Mesenchymal stem cell (in vitro differentiated cells and primary cell): Measurements from ENCODE around the gene CAVIN4.
A peak's percentile ranks its signal among the peaks of the same experiment; 100 is the strongest.

Experiments used
- DNase-seq: peaks from one replicate; pipeline ENCODE4 v3.0.0-alpha.2; 2013
- H2AFZ ChIP-seq: one replicate; pipeline ENCODE4 v1.6.1; 2013; ENCODE audit warnings: low read depth, mild to moderate bottlenecking, control low read depth, inconsistent platforms, low read length, moderate library complexity
- H2AK5ac ChIP-seq: 2 replicates; pipeline ENCODE4 v1.6.1; 2013; ENCODE audit warnings: low read length, moderate library complexity, mild to moderate bottlenecking, inconsistent platforms; ENCODE audit not compliant: severe bottlenecking
- H2BK120ac ChIP-seq: one replicate; pipeline ENCODE4 v1.6.1; 2013; ENCODE audit warnings: low read depth, mild to moderate bottlenecking, inconsistent platforms, low read length, moderate library complexity
- H2BK12ac ChIP-seq, 2 experiments: one replicate each; pipeline ENCODE4 v1.6.1; 2013; ENCODE audit warnings: inconsistent platforms in 2 of 2, low read length in 2 of 2, mild to moderate bottlenecking in 2 of 2, moderate library complexity in 2 of 2, control low read depth in 1 of 2
- H2BK15ac ChIP-seq: one replicate; pipeline ENCODE4 v1.6.1; 2013; ENCODE audit warnings: mild to moderate bottlenecking, low read depth, inconsistent platforms; ENCODE audit not compliant: poor library complexity, severe bottlenecking
- H2BK5ac ChIP-seq: 2 replicates; pipeline ENCODE4 v1.6.1; 2013; ENCODE audit warnings: low read depth, mild to moderate bottlenecking, low read length, control low read depth, inconsistent platforms; ENCODE audit not compliant: poor library complexity, severe bottlenecking
- H3K14ac ChIP-seq, 2 experiments: one replicate each; pipeline ENCODE4 v1.6.1; 2013; ENCODE audit warnings: inconsistent platforms in 2 of 2, low read length in 2 of 2, control low read depth in 1 of 2, mild to moderate bottlenecking in 1 of 2, moderate library complexity in 1 of 2
- H3K18ac ChIP-seq, 2 experiments: one replicate each; pipeline ENCODE4 v1.6.1; 2013; ENCODE audit warnings: inconsistent platforms in 2 of 2, low read length in 2 of 2, control low read depth in 1 of 2, low read depth in 1 of 2, mild to moderate bottlenecking in 1 of 2
- H3K23ac ChIP-seq, 2 experiments: one replicate each; pipeline ENCODE4 v1.6.1; 2013; ENCODE audit warnings: inconsistent platforms in 2 of 2, low read length in 2 of 2, mild to moderate bottlenecking in 2 of 2, moderate library complexity in 2 of 2, control low read depth in 1 of 2
- H3K27ac ChIP-seq: 2 replicates; pipeline ENCODE4 v1.5.1; 2013; ENCODE audit warnings: mild to moderate bottlenecking, moderate library complexity, low read length, control low read depth, inconsistent platforms; ENCODE audit not compliant: poor library complexity, severe bottlenecking
- H3K27me3 ChIP-seq, 2 experiments: 2 replicates each; pipeline versions ENCODE4 v1.6.1 to v1.7.0; 2013; ENCODE audit warnings: low read length in 2 of 2, mild to moderate bottlenecking in 2 of 2, moderate library complexity in 2 of 2, control low read depth in 1 of 2, inconsistent platforms in 1 of 2; ENCODE audit not compliant: control insufficient read depth in 1 of 2, insufficient read depth in 1 of 2
- H3K36me3 ChIP-seq, 2 experiments: 2 replicates each; pipeline versions ENCODE4 v1.6.1 to v1.7.0; 2013; ENCODE audit warnings: low read length in 2 of 2, control low read depth in 1 of 2, inconsistent platforms in 1 of 2, low read depth in 1 of 2, mild to moderate bottlenecking in 1 of 2; ENCODE audit not compliant: insufficient read depth in 2 of 2, control insufficient read depth in 1 of 2
- H3K4ac ChIP-seq, 2 experiments: one replicate each; pipeline ENCODE4 v1.6.1; 2013; ENCODE audit warnings: inconsistent platforms in 2 of 2, low read length in 2 of 2, mild to moderate bottlenecking in 2 of 2, moderate library complexity in 2 of 2, control low read depth in 1 of 2, low read depth in 1 of 2
- H3K4me1 ChIP-seq: 2 replicates; pipeline ENCODE4 v1.6.1; 2013; ENCODE audit warnings: low read depth, low read length, control low read depth; ENCODE audit not compliant: control insufficient read depth, insufficient read depth
- H3K4me2 ChIP-seq: 2 replicates; pipeline ENCODE4 v1.6.1; 2013; ENCODE audit warnings: low read length, mild to moderate bottlenecking, inconsistent platforms; ENCODE audit not compliant: poor library complexity, severe bottlenecking
- H3K4me3 ChIP-seq, 2 experiments: 2 replicates each; pipeline versions ENCODE4 v1.5.1 to v1.7.0; 2013; ENCODE audit warnings: low read length in 2 of 2, mild to moderate bottlenecking in 2 of 2, control low read depth in 1 of 2, low read depth in 1 of 2; ENCODE audit not compliant: insufficient read depth in 1 of 2
- H3K79me1 ChIP-seq: replicated peaks from 2 replicates; pipeline ENCODE4 v1.6.1; 2013; ENCODE audit warnings: mild to moderate bottlenecking, control low read depth, low read length, inconsistent platforms; ENCODE audit not compliant: poor library complexity, severe bottlenecking
- H3K9ac ChIP-seq: 2 replicates; pipeline ENCODE4 v1.7.0; 2013; ENCODE audit warnings: mild to moderate bottlenecking, low read length, moderate library complexity
- H3K9me3 ChIP-seq: 2 replicates; pipeline ENCODE4 v1.7.0; 2013; ENCODE audit warnings: mild to moderate bottlenecking, low read length; ENCODE audit not compliant: control insufficient read depth
- H4K8ac ChIP-seq: one replicate; pipeline ENCODE4 v1.6.1; 2013; ENCODE audit warnings: inconsistent platforms, mild to moderate bottlenecking, low read length, moderate library complexity
- H4K91ac ChIP-seq: one replicate; pipeline ENCODE4 v1.6.1; 2013; ENCODE audit warnings: mild to moderate bottlenecking, low read length, inconsistent platforms
- WGBS: methylation state at CpG from one replicate; pipeline ENCODE4 v1.1.7; 2013; ENCODE audit warnings: mixed read lengths; 5-methylcytosine and 5-hydroxymethylcytosine counted together

CAVIN4 gene

GRCh38 chr9:100567856-100568255, 10.0 kb upstream of the CAVIN4 start:
- Histone ChIP-seq H2BK120ac (no peak overlapping the region), H2BK15ac (no peak overlapping the region), H3K18ac (no peak overlapping the region), H3K4me2 (no peak overlapping the region), H3K79me1 (no peaks in the 10 kb centered on the region), H4K91ac (no peak overlapping the region), H3K27me3 (no peaks in the 10 kb centered on the region), H3K36me3 (peaks cover 0 to 23% of the 10 kb centered on the region in 2 experiments), H2AFZ (no peak overlapping the region), H3K14ac (no peak overlapping the region), H3K9ac (no peak overlapping the region), H2BK12ac (no peak overlapping the region), H3K4ac (no peak overlapping the region), H3K4me3 (no peak overlapping the region), H2BK5ac (no peak overlapping the region), H3K9me3 (no peaks in the 10 kb centered on the region), H4K8ac (no peak overlapping the region), H2AK5ac (no peak overlapping the region), H3K23ac (no peak overlapping the region), H3K4me1 (no peaks in the 10 kb centered on the region), H3K27ac (no peak overlapping the region)
- DNase-seq, result no peak
- 85% methylated on average over 2 of the region's 3 CpGs for WGBS

- H3K23ac ChIP-seq, result no peak overlapping the region
- peaks cover 0 to 7% of the 10 kb centered on the region in 2 experiments for H3K36me3 ChIP-seq
- H3K9me3 ChIP-seq, result no peaks in the 10 kb centered on the region
- no peak overlapping the region for H3K4me2 ChIP-seq
- H3K4ac ChIP-seq, result no peak overlapping the region
- H2AK5ac ChIP-seq, result no peak overlapping the region
- 100% methylated on average over 2 of the region's 3 CpGs for WGBS
- no peak overlapping the region for H2BK12ac ChIP-seq
- H3K18ac ChIP-seq, result no peak overlapping the region
- H3K79me1 ChIP-seq, result no peaks in the 10 kb centered on the region
- H3K27me3 ChIP-seq, result no peaks in the 10 kb centered on the region
- H2BK120ac ChIP-seq, result no peak overlapping the region
- no peak overlapping the region for H3K9ac ChIP-seq
- no peak overlapping the region for H3K4me3 ChIP-seq
- no peak overlapping the region for H3K14ac ChIP-seq
- no peak overlapping the region for H2BK15ac ChIP-seq
- H4K8ac ChIP-seq, result no peak overlapping the region
- H3K4me1 ChIP-seq, result no peaks in the 10 kb centered on the region
- no peak overlapping the region for H3K27ac ChIP-seq
- no peak overlapping the region for H4K91ac ChIP-seq
- H2AFZ ChIP-seq, result no peak overlapping the region
- no peak overlapping the region for H2BK5ac ChIP-seq
- no peak for DNase-seq
Measured at GRCh38 chr9:100573655-100574260, 4.1 kb upstream of the CAVIN4 start.

DNA sequence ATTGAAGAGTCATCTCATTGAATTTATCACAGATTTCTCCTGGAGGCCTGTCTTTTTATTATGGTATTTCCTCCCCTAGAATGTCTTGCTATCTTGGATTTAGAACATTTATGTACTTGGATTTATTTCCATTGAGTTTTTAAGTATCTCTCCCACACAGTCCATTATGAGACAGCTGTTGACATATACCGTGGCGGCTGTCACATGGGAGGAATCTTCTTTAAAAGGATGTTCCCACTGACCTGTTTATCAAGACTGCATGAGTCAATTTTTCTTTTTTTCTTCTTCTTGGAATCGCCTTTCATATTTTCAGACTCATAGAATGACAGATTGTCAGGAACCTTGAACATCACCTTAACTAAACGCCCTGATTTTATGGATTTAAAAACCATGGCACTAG, 2.9 kb upstream of the CAVIN4 start:
- no peak overlapping the region for H2AFZ ChIP-seq
- H2BK12ac ChIP-seq, result no peak overlapping the region
- no peaks in the 10 kb centered on the region for H3K79me1 ChIP-seq
- H3K27ac ChIP-seq, result no peak overlapping the region
- WGBS, result 100% methylated on average over 3 of the region's 4 CpGs
- no peak overlapping the region for H2BK15ac ChIP-seq
- H2AK5ac ChIP-seq, result no peak overlapping the region
- H3K14ac ChIP-seq, result no peak overlapping the region
- H4K91ac ChIP-seq, result no peak overlapping the region
- no peaks in the 10 kb centered on the region for H3K27me3 ChIP-seq
- no peak overlapping the region for H3K4ac ChIP-seq
- H3K4me3 ChIP-seq, result no peak overlapping the region
- no peak overlapping the region for H2BK5ac ChIP-seq
- no peak overlapping the region for H3K4me2 ChIP-seq
- no peak overlapping the region for H3K18ac ChIP-seq
- H2BK120ac ChIP-seq, result no peak overlapping the region
- no peak for DNase-seq
- no peak overlapping the region for H4K8ac ChIP-seq
- peaks cover 1% of the 10 kb centered on the region for H3K4me1 ChIP-seq
- no peak overlapping the region for H3K23ac ChIP-seq
- H3K9me3 ChIP-seq, result no peaks in the 10 kb centered on the region
- no peak overlapping the region for H3K9ac ChIP-seq
- H3K36me3 ChIP-seq, result no peaks in the 10 kb centered on the region

GRCh38 chr9:100575765-100576386, 2.0 kb upstream of the CAVIN4 start:
- Histone ChIP-seq H3K4me1 (peaks cover 2% of the 10 kb centered on the region), H3K79me1 (no peaks in the 10 kb centered on the region), H2BK15ac (no peak overlapping the region), H3K27me3 (no peaks in the 10 kb centered on the region), H3K4me3 (peak overlapping the region in 1 of 2 experiments; percentile 1), H3K9ac (no peak overlapping the region), H3K9me3 (no peaks in the 10 kb centered on the region), H4K8ac (no peak overlapping the region), H3K27ac (no peak overlapping the region), H3K4me2 (no peak overlapping the region), H3K4ac (no peak overlapping the region), H2BK12ac (no peak overlapping the region), H2AFZ (no peak overlapping the region), H3K14ac (no peak overlapping the region), H2BK120ac (no peak overlapping the region), H4K91ac (no peak overlapping the region), H3K36me3 (no peaks in the 10 kb centered on the region), H2BK5ac (no peak overlapping the region), H3K23ac (no peak overlapping the region), H2AK5ac (no peak overlapping the region), H3K18ac (no peak overlapping the region)
- DNase-seq, result peak; percentile 30
- WGBS, result 76% methylated on average over 2 of the region's 2 CpGs
